Stimulated activated naive CD4-positive, alpha-beta T cell (primary cell): ENCODE data around the gene ANKRD53.
A peak's percentile ranks its signal among the peaks of the same experiment; 100 is the strongest.
"Not testable (repeated sequence)": the region's sequence is repeated elsewhere in the genome, so short reads cannot be mapped to it uniquely, and the experiment has no call there.

Experiments
- DNase-seq, 6 experiments: peaks; one replicate each; lab custom pipeline; 2025; lab: John Stamatoyannopoulos, UW

ANKRD53 gene

DNA sequence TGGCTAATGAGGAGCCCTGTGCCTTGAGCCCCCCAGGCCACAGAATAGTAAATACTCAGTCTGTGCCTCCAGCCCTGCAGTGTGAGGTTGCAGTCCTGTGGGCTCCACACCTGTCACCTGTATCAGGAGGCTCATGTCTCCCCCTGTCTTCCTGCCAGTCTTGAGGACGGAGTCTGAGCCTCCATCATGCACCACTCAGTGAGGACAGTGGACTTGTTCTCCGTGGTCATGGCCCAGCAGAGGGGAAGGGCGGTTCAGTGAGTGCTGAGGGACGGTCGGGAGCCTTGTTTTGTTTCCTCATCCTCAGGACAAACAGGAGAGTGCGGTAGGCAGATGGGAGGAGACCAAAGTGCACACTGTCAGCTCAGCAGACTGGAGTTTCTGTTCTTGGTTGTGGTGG lies 33.4 kb downstream of the ANKRD53 start:
- not testable (repeated sequence) for DNase-seq

DNA sequence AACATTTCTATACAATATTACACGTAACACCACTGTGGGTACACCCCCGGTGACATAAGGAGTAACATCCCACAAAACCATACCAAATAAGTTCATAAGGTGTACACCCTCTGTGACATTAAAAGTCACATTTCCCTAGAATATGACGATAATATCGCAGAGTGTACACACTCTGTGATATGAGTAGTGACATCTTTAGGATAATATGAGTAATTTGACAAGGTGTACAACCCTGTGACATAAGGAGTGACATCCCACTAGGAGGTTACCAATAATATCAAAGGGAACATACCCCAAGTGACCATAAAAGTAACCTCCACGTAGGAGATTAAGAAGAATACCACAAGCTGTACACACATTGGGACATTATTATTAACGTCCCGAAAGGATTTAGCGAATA lies 40.2 kb downstream of the ANKRD53 start:
- no peak for DNase-seq

DNA sequence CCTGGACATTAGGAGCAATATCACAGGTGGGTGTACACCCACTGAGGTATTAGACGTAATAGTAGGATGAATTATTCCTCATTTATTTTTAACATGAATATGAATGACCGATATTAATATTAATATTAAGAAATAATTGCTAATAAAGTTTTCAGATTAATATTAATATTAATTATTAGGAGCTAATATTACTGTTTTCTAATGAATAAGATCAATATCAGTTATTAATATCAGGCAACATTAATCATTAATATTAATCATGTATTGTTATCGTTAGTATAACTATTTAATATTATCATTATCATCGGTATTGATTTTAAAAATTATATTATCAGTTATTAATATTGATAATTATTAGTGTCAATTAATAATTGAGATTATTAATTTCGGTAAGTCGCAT lies 41.6 kb downstream of the ANKRD53 start:
- DNase-seq: not testable (repeated sequence)

DNA sequence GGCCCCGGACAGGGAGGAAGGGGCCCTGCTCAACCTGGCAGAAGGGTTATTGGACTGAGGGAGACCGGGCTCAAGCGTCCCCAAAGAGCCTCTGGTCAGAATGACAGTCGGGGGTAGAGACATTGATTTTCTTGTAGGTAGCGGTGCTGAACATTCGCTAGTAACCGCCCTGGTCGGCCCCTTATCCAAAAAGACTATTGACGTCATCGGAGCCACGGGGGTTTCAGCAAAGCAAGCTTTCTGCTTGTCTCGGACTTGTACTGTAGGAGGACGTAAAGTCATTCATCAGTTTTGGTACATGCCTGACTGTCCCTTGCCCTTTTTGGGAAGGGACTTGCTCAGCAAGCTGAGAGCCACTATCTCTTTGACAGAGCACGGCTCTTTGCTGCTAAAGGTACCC lies 43.0 kb downstream of the ANKRD53 start:
- not testable (repeated sequence) for DNase-seq

DNA sequence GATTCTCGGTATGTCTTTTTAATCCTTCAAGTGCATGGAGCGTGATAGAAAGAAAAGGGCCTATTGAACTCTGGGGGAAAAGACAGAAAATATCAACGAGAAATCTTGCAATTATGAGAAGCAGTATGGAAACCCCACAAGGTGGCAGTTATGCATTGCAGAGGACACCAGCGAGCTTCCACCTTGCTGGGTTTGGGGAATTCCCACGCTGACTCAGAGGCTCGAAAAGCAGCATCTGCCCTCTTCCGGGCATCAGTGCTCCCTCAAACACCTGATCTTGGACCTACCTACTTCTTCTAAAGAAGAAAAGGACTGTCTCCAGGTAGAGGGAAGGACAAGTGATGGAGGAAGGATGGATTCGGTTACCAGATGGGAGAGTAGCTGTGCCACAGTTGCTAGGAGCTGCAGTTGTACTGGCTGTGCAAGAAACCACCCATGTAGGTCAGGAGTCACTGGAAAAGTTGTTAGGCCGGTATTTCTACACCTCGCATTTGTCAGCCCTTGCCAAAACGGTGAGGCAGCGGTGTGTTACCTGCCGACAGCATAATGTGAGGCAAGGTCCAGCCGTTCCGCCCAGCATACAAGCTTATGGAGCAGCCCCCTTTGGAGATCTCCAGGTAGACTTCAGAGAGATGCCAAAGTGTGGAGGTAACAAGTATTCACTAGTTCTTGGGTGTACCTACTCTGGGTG lies 45.3 kb downstream of the ANKRD53 start:
- DNase-seq: peak; percentile 18 to 39 (median 27)
